SK-N-SH (cell line): ENCODE results near the gene FOXR1. TPM values are rescaled to one million over a fixed set of nuclear protein-coding genes. Genes with fewer than 3 reads are reported as not detected.

Experiments
- CTCF ChIA-PET: fragments of 300-600, 350-600 bp; formaldehyde crosslinking; extraction: SDS; loops from one replicate; lab custom pipeline; 2021; lab: Yijun Ruan, JAX
- POLR2A ChIA-PET: fragments of 350-600 bp; sonication (Branson Sonifier 250); formaldehyde crosslinking; extraction: SDS; loops from one replicate; lab custom pipeline; 2020; ENCODE audit warnings: antibody characterized with exemption, inconsistent platforms; lab: Yijun Ruan, JAX
- DNase-seq: peaks from one replicate; pipeline ENCODE4 v3.0.0; 2012
- H2AFZ ChIP-seq: fragments of 200-600 bp; sonication (generic); 2 replicates; pipeline ENCODE4 v1.8.1; 2016; ENCODE audit warnings: antibody characterized with exemption, mild to moderate bottlenecking, low read depth
- H3F3A ChIP-seq: fragments of 200-600 bp; sonication (generic); replicated peaks from 2 replicates; pipeline ENCODE3; 2016; ENCODE audit warnings: antibody characterized with exemption, mild to moderate bottlenecking; ENCODE audit not compliant: insufficient read depth
- H3K27ac ChIP-seq, 2 experiments: fragments of 200-500 bp in 1 of 2; fragments of 200-600 bp in 1 of 2; sonication (Bioruptor generic) in 1 of 2; sonication (generic), shearing (Covaris generic) in 1 of 2; 2 replicates each; pipeline versions ENCODE4 v1.5.1 to v1.6.1; 2014 to 2016; ENCODE audit warnings: low read depth in 2 of 2, inconsistent platforms in 1 of 2, low read length in 1 of 2, mild to moderate bottlenecking in 1 of 2, mixed read lengths in 1 of 2
- H3K27me3 ChIP-seq: fragments of 200-600 bp; sonication (generic), shearing (Covaris generic); 2 replicates; pipeline ENCODE4 v1.6.1; 2016; ENCODE audit warnings: mixed run types; ENCODE audit not compliant: insufficient read depth
- H3K36me3 ChIP-seq, 2 experiments: fragments of 200-500 bp in 1 of 2; fragments of 200-600 bp in 1 of 2; sonication (Bioruptor generic) in 1 of 2; sonication (generic) in 1 of 2; replicated peaks in 1 of 2; 2 replicates each; pipeline versions ENCODE3 to v1.5.1; 2014 to 2016; ENCODE audit warnings: low read length in 1 of 2, mild to moderate bottlenecking in 1 of 2; ENCODE audit not compliant: insufficient read depth in 2 of 2, control insufficient read depth in 1 of 2
- H3K4me1 ChIP-seq, 2 experiments: fragments of 200-500 bp in 1 of 2; fragments of 200-600 bp in 1 of 2; sonication (Bioruptor generic) in 1 of 2; sonication (generic), shearing (Covaris generic) in 1 of 2; 2 replicates each; pipeline versions ENCODE4 v1.5.1 to v1.6.1; 2014 to 2016; ENCODE audit warnings: low read depth in 1 of 2, low read length in 1 of 2, mixed run types in 1 of 2; ENCODE audit not compliant: insufficient read depth in 2 of 2, control insufficient read depth in 1 of 2
- H3K4me2 ChIP-seq: fragments of 200-600 bp; sonication (generic), shearing (Covaris generic); 2 replicates; pipeline ENCODE4 v1.6.1; 2017; ENCODE audit warnings: mixed run types
- H3K4me3 ChIP-seq, 2 experiments: fragments of 200-500 bp in 1 of 2; fragments of 200-600 bp in 1 of 2; sonication (Bioruptor generic) in 1 of 2; sonication (generic), shearing (Covaris generic) in 1 of 2; 2 replicates each; pipeline versions ENCODE4 v1.5.1 to v1.8.1; 2014 to 2016; ENCODE audit warnings: low read depth in 2 of 2, inconsistent platforms in 1 of 2, low read length in 1 of 2, mild to moderate bottlenecking in 1 of 2, mixed read lengths in 1 of 2, moderate library complexity in 1 of 2
- H3K79me2 ChIP-seq: fragments of 200-600 bp; sonication (generic); 2 replicates; pipeline ENCODE4 v1.8.1; 2017; ENCODE audit warnings: mild to moderate bottlenecking; ENCODE audit not compliant: insufficient read depth
- H3K9ac ChIP-seq: fragments of 200-600 bp; sonication (generic); 2 replicates; pipeline ENCODE4 v1.6.1; 2017; ENCODE audit warnings: mixed run types
- H3K9me2 ChIP-seq: fragments of 200-600 bp; sonication (generic); 2 replicates; pipeline ENCODE4 v1.6.1; 2017; ENCODE audit warnings: mixed run types
- H3K9me3 ChIP-seq: fragments of 200-600 bp; sonication (generic); 2 replicates; pipeline ENCODE4 v1.6.1; 2017; ENCODE audit warnings: mixed run types, mild to moderate bottlenecking, moderate library complexity
- H4K20me1 ChIP-seq: fragments of 200-600 bp; sonication (generic); 2 replicates; pipeline ENCODE4 v1.6.1; 2017; ENCODE audit warnings: mild to moderate bottlenecking, mixed run types; ENCODE audit not compliant: insufficient read depth
- CHD2 ChIP-seq: fragments of 150-350 bp; IDR thresholded peaks from 2 replicates; pipeline ENCODE4 v1.6.1; 2018; ENCODE audit warnings: low read length; ENCODE audit not compliant: partially characterized antibody
- ELF1 ChIP-seq: IDR thresholded peaks from 2 replicates; pipeline ENCODE4 v1.4.0; 2012
- EP300 ChIP-seq, 2 experiments: IDR thresholded peaks; 2 replicates each; pipeline versions ENCODE4 v1.4.0 to v1.6.1; 2012; ENCODE audit warnings: borderline replicate concordance in 1 of 2, low read depth in 1 of 2, low read length in 1 of 2
- FOSL2 ChIP-seq: IDR thresholded peaks from 2 replicates; pipeline ENCODE4 v1.4.0; 2012; ENCODE audit warnings: low read depth, mild to moderate bottlenecking, moderate library complexity, borderline replicate concordance
- FOXM1 ChIP-seq: IDR thresholded peaks from 2 replicates; pipeline ENCODE4 v1.4.0; 2012; ENCODE audit warnings: low read depth, mild to moderate bottlenecking
- GATA2 ChIP-seq: sonication (generic); formaldehyde crosslinking; IDR thresholded peaks from 2 replicates; pipeline ENCODE4 v1.5.0; 2020; ENCODE audit warnings: mild to moderate bottlenecking, missing genetic modification reagents
- JUND ChIP-seq: IDR thresholded peaks from 2 replicates; pipeline ENCODE4 v1.4.0; 2012
- MXI1 ChIP-seq: IDR thresholded peaks from 2 replicates; pipeline ENCODE4 v1.6.1; 2012; ENCODE audit warnings: mild to moderate bottlenecking, low read depth, low read length, improper control_type of control experiment
- NRF1 ChIP-seq: IDR thresholded peaks from 2 replicates; pipeline ENCODE4 v1.6.1; 2012; ENCODE audit warnings: low read depth, mild to moderate bottlenecking, low read length
- PBX3 ChIP-seq: IDR thresholded peaks from 2 replicates; pipeline ENCODE4; 2012
- POLR2AphosphoS5 ChIP-seq: IDR thresholded peaks from 2 replicates; pipeline ENCODE4 v1.6.1; 2012; ENCODE audit warnings: low read depth, low read length
- RAD21 ChIP-seq: IDR thresholded peaks from 2 replicates; pipeline ENCODE4 v1.6.1; 2012; ENCODE audit warnings: mild to moderate bottlenecking, low read length
- RCOR1 ChIP-seq: fragments of 150-350 bp; IDR thresholded peaks from 2 replicates; pipeline ENCODE4 v1.6.1; 2017; ENCODE audit warnings: antibody characterized with exemption, low read length
- TCF12 ChIP-seq: IDR thresholded peaks from 2 replicates; pipeline ENCODE4 v1.4.0; 2012
- YY1 ChIP-seq: IDR thresholded peaks from 2 replicates; pipeline ENCODE4 v1.4.0; 2012; ENCODE audit warnings: low read depth, mild to moderate bottlenecking
- WGBS: methylation state at CpG from one replicate; pipeline ENCODE4 v1.1.6; 2017; ENCODE audit warnings: low lambda C conversion rate; 5-methylcytosine and 5-hydroxymethylcytosine counted together
- polyA plus RNA-seq, 3 experiments: library from polyadenylated mRNA; depleted of rRNA; stranded (reverse); fragments of >200 nt; gene quantifications; 2 replicates each; pipeline ENCODE4 v1.2.3, GENCODE V29; 2012
- TF ChIP-seq, protein P1 (sequence below): fragments of 150-350 bp; IDR thresholded peaks from 2 replicates; pipeline ENCODE4 v1.6.1; 2017; ENCODE audit warnings: antibody characterized with exemption, low read length, low read depth, borderline replicate concordance
- TF ChIP-seq, protein P2 (sequence below): IDR thresholded peaks from 2 replicates; pipeline ENCODE4 v1.6.1; 2012; ENCODE audit warnings: mild to moderate bottlenecking, low read depth, low read length, moderate library complexity
- TF ChIP-seq, protein P3 (sequence below): fragments of 150-350 bp; IDR thresholded peaks from 2 replicates; pipeline ENCODE4 v1.6.1; 2016; ENCODE audit warnings: mild to moderate bottlenecking, low read depth, low read length
- TF ChIP-seq, protein P4 (sequence below): fragments of 200-600 bp; sonication (generic); IDR thresholded peaks from 2 replicates; pipeline ENCODE4 v1.6.1; 2017; ENCODE audit warnings: antibody characterized with exemption, mild to moderate bottlenecking, moderate library complexity

FOXR1 gene
- polyA plus RNA-seq, 1 of the 3 experiments (the other 2 are of a cell fraction): not detected

DNA sequence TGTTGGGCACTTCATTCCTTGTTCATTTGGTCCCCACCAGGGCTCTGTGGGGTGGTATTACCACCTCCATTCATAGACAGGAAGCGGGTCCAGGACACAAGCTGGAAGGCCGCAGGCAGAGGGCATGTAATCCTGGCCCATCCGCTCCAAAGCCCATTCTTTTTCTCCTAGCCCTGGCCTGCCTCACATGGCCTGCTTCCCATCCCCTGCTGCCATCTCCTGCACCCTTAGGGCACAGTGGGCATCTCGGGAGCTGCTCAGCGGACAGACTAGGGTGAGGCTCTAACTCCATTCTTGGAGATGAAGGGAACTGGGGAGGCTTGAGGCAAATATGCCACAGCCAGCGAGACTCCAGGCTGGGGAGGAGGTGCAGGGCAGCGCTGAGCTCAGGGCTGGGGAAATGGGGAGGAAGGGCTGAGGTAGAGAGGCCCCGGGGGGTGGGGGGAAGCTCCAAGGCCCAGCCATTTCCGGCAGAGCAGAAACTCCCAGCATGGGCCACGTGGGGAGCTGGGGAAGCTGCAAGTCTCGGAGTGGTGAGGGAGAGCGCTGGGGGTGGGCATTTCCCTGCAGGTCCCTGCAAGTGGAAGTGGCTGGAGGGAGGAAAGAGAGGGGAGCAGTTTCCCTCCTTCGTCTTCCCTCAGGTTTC lies 31.5 kb upstream of the FOXR1 start:
- H3K4me3 ChIP-seq: no peak overlapping the region
- no peak overlapping the region for H3K27ac ChIP-seq
- H3K4me2 ChIP-seq: no peak overlapping the region
- H2AFZ ChIP-seq: no peak overlapping the region
- WGBS: 70% methylated on average over 12 of the region's 13 CpGs
- no peak for TF ChIP-seq JUND
- no peak for TF ChIP-seq GATA2 (CRISPR knock-in tag)
- TF ChIP-seq, protein P1, sequence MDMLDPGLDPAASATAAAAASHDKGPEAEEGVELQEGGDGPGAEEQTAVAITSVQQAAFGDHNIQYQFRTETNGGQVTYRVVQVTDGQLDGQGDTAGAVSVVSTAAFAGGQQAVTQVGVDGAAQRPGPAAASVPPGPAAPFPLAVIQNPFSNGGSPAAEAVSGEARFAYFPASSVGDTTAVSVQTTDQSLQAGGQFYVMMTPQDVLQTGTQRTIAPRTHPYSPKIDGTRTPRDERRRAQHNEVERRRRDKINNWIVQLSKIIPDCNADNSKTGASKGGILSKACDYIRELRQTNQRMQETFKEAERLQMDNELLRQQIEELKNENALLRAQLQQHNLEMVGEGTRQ: no peak
- TF ChIP-seq, protein P2, sequence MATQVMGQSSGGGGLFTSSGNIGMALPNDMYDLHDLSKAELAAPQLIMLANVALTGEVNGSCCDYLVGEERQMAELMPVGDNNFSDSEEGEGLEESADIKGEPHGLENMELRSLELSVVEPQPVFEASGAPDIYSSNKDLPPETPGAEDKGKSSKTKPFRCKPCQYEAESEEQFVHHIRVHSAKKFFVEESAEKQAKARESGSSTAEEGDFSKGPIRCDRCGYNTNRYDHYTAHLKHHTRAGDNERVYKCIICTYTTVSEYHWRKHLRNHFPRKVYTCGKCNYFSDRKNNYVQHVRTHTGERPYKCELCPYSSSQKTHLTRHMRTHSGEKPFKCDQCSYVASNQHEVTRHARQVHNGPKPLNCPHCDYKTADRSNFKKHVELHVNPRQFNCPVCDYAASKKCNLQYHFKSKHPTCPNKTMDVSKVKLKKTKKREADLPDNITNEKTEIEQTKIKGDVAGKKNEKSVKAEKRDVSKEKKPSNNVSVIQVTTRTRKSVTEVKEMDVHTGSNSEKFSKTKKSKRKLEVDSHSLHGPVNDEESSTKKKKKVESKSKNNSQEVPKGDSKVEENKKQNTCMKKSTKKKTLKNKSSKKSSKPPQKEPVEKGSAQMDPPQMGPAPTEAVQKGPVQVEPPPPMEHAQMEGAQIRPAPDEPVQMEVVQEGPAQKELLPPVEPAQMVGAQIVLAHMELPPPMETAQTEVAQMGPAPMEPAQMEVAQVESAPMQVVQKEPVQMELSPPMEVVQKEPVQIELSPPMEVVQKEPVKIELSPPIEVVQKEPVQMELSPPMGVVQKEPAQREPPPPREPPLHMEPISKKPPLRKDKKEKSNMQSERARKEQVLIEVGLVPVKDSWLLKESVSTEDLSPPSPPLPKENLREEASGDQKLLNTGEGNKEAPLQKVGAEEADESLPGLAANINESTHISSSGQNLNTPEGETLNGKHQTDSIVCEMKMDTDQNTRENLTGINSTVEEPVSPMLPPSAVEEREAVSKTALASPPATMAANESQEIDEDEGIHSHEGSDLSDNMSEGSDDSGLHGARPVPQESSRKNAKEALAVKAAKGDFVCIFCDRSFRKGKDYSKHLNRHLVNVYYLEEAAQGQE: no peak
- TF ChIP-seq, protein P3, sequence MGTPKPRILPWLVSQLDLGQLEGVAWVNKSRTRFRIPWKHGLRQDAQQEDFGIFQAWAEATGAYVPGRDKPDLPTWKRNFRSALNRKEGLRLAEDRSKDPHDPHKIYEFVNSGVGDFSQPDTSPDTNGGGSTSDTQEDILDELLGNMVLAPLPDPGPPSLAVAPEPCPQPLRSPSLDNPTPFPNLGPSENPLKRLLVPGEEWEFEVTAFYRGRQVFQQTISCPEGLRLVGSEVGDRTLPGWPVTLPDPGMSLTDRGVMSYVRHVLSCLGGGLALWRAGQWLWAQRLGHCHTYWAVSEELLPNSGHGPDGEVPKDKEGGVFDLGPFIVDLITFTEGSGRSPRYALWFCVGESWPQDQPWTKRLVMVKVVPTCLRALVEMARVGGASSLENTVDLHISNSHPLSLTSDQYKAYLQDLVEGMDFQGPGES: no peak
- no peak for TF ChIP-seq ELF1
- TF ChIP-seq CHD2: no peak
- TF ChIP-seq, protein P4, sequence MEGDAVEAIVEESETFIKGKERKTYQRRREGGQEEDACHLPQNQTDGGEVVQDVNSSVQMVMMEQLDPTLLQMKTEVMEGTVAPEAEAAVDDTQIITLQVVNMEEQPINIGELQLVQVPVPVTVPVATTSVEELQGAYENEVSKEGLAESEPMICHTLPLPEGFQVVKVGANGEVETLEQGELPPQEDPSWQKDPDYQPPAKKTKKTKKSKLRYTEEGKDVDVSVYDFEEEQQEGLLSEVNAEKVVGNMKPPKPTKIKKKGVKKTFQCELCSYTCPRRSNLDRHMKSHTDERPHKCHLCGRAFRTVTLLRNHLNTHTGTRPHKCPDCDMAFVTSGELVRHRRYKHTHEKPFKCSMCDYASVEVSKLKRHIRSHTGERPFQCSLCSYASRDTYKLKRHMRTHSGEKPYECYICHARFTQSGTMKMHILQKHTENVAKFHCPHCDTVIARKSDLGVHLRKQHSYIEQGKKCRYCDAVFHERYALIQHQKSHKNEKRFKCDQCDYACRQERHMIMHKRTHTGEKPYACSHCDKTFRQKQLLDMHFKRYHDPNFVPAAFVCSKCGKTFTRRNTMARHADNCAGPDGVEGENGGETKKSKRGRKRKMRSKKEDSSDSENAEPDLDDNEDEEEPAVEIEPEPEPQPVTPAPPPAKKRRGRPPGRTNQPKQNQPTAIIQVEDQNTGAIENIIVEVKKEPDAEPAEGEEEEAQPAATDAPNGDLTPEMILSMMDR: no peak
- TF ChIP-seq FOSL2: no peak
- no peak for TF ChIP-seq PBX3
- no peak for TF ChIP-seq POLR2AphosphoS5
- TF ChIP-seq NRF1: no peak
- no peak for TF ChIP-seq TCF12
- no peak for TF ChIP-seq YY1
- TF ChIP-seq FOXM1: no peak
- no peak for TF ChIP-seq MXI1
- no peak for TF ChIP-seq RAD21
- TF ChIP-seq EP300 (IDR thresholded peaks at IDR 0.05; ENCODE audit: borderline replicate concordance in 1 of 2, low read depth in 1 of 2, low read length in 1 of 2): no peak
- no peak for TF ChIP-seq RCOR1
- ChIA-PET POLR2A (interaction anchor here (0.6 kb wide), 1 partner anchor 58 kb away, joined by 3 read pairs; the partner anchor contains the start of gene CENATAC), CTCF (interaction anchor here (1.0 to 2.9 kb wide), 4 partner anchors 10 to 251 kb away, joined by 3 to 28 read pairs (median 4); no protein-coding TSS in a partner anchor)
- H3K79me2 ChIP-seq: no peaks in the 10 kb centered on the region
- no peaks in the 10 kb centered on the region for H3K9me3 ChIP-seq
- peaks cover 10% of the 10 kb centered on the region for H3F3A ChIP-seq
- no peaks in the 10 kb centered on the region for H3K27me3 ChIP-seq
- no peaks in the 10 kb centered on the region for H3K9me2 ChIP-seq
- H4K20me1 ChIP-seq: no peaks in the 10 kb centered on the region
- DNase-seq: peak; percentile 50
- H3K36me3 ChIP-seq: no peaks in the 10 kb centered on the region
- H3K4me1 ChIP-seq: peaks cover 4 to 6% of the 10 kb centered on the region in 2 experiments; a peak in 2 of 4 replicates
- H3K9ac ChIP-seq: no peak overlapping the region
